MM.1S (cell line): ENCODE results near the gene PRTG.

Source experiments
- DNase-seq: peaks from one replicate; pipeline ENCODE4 v3.0.0-alpha.2; 2015
- H2AFZ ChIP-seq: fragments of 300-600 bp; sonication (generic); 2 replicates; pipeline ENCODE4 v1.6.0; 2016; ENCODE audit warnings: antibody characterized with exemption, low read length
- H3F3A ChIP-seq: fragments of 300-600 bp; sonication (generic); 2 replicates; pipeline ENCODE4 v1.6.1; 2016; ENCODE audit warnings: mild to moderate bottlenecking, antibody characterized with exemption, low read length, moderate library complexity, mixed read lengths; ENCODE audit not compliant: insufficient read depth
- H3K27ac ChIP-seq: fragments of 300-600 bp; sonication (generic); 2 replicates; pipeline ENCODE4 v1.5.1; 2016; ENCODE audit warnings: mild to moderate bottlenecking, low read length
- H3K27me3 ChIP-seq: fragments of 300-600 bp; sonication (generic); replicated peaks from 2 replicates; pipeline ENCODE4 v1.6.0; 2016; ENCODE audit warnings: low read length; ENCODE audit not compliant: insufficient read depth
- H3K36me3 ChIP-seq: fragments of 300-600 bp; sonication (generic); replicated peaks from 2 replicates; pipeline ENCODE4 v1.6.1; 2016; ENCODE audit warnings: mild to moderate bottlenecking, low read length, mixed read lengths; ENCODE audit not compliant: insufficient read depth
- H3K4me1 ChIP-seq: fragments of 300-600 bp; sonication (generic); 2 replicates; pipeline ENCODE4 v1.6.1; 2016; ENCODE audit warnings: low read length, mixed read lengths
- H3K4me2 ChIP-seq: fragments of 300-600 bp; sonication (generic); 2 replicates; pipeline ENCODE4 v1.6.0; 2016; ENCODE audit warnings: low read depth, low read length
- H3K4me3 ChIP-seq: fragments of 300-600 bp; sonication (generic); 2 replicates; pipeline ENCODE4 v1.5.1; 2016; ENCODE audit warnings: low read length, mixed read lengths
- H3K79me2 ChIP-seq: fragments of 300-600 bp; sonication (generic); 2 replicates; pipeline ENCODE4 v1.6.1; 2016; ENCODE audit warnings: mixed run types, low read length, mixed read lengths
- H3K9ac ChIP-seq: fragments of 300-600 bp; sonication (generic); 2 replicates; pipeline ENCODE4 v1.6.1; 2016; ENCODE audit warnings: low read length, mixed read lengths
- H3K9me2 ChIP-seq: fragments of 300-600 bp; sonication (generic); replicated peaks from 2 replicates; pipeline ENCODE4 v1.6.1; 2016; ENCODE audit warnings: mild to moderate bottlenecking, low read length, mixed read lengths; ENCODE audit not compliant: insufficient read depth
- H3K9me3 ChIP-seq: fragments of 300-600 bp; sonication (generic); replicated peaks from 2 replicates; pipeline ENCODE4 v1.6.1; 2016; ENCODE audit warnings: mild to moderate bottlenecking, low read length, mixed read lengths; ENCODE audit not compliant: insufficient read depth
- H4K20me1 ChIP-seq: fragments of 300-600 bp; sonication (generic); 2 replicates; pipeline ENCODE4 v1.6.1; 2016; ENCODE audit warnings: mild to moderate bottlenecking, low read length, moderate library complexity, mixed read lengths; ENCODE audit not compliant: insufficient read depth
- EZH2 ChIP-seq: fragments of 300-600 bp; sonication (generic); optimal IDR thresholded peaks from 2 replicates; pipeline ENCODE3; 2017; ENCODE audit warnings: low read depth, mild to moderate bottlenecking, antibody characterized with exemption, low read length, mixed read lengths
- EZH2phosphoT487 ChIP-seq: fragments of 300-600 bp; sonication (generic); IDR thresholded peaks from 2 replicates; pipeline ENCODE4 v1.6.1; 2018; ENCODE audit warnings: antibody characterized with exemption, low read length
- TF ChIP-seq, protein P1 (sequence below): fragments of 300-600 bp; sonication (generic); IDR thresholded peaks from 2 replicates; pipeline ENCODE4 v1.5.1; 2016; ENCODE audit warnings: antibody characterized with exemption, low read length, mixed read lengths

The PRTG gene

DNA sequence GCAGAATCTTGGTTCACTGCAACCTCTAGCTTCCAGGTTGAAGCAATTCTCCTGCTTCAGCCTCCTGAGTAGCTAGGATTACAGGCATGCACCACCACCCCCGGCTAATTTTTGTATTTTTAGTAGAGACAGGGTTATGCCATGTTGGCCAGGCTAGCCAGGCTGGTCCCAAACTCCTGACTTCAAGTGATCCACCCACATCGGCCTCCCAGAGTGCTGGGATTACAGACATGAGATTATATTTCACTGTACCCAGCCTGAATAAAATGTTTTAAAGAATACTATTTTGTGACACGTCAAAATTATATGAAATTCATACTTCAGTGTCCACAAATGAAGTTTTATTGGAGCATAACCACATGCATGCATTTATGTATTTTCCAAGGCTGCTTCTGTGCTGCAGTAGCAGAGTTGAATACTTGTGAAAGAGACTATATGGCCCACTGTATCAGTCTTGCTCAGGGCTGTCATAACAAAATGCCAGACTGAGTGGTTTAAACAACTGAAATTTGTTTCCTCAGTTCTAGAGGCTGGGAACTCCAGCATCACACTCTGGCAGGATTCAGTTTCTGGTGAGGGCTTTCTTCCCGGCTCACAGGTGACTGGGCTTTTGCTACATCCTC lies 77.2 kb downstream of the PRTG start:
- no peak overlapping the region for H2AFZ ChIP-seq
- no peak for DNase-seq
- no peak overlapping the region for H3K27ac ChIP-seq
- H3K36me3 ChIP-seq, result no peaks in the 10 kb centered on the region
- no peaks in the 10 kb centered on the region for H3K27me3 ChIP-seq
- H3K9me2 ChIP-seq, result no peaks in the 10 kb centered on the region
- H3F3A ChIP-seq, result no peaks in the 10 kb centered on the region
- TF ChIP-seq EZH2phosphoT487 (no peak), EZH2 (no peak)
- TF ChIP-seq, protein P1, sequence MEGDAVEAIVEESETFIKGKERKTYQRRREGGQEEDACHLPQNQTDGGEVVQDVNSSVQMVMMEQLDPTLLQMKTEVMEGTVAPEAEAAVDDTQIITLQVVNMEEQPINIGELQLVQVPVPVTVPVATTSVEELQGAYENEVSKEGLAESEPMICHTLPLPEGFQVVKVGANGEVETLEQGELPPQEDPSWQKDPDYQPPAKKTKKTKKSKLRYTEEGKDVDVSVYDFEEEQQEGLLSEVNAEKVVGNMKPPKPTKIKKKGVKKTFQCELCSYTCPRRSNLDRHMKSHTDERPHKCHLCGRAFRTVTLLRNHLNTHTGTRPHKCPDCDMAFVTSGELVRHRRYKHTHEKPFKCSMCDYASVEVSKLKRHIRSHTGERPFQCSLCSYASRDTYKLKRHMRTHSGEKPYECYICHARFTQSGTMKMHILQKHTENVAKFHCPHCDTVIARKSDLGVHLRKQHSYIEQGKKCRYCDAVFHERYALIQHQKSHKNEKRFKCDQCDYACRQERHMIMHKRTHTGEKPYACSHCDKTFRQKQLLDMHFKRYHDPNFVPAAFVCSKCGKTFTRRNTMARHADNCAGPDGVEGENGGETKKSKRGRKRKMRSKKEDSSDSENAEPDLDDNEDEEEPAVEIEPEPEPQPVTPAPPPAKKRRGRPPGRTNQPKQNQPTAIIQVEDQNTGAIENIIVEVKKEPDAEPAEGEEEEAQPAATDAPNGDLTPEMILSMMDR, result no peak
- no peaks in the 10 kb centered on the region for H3K4me1 ChIP-seq
- H3K79me2 ChIP-seq, result no peaks in the 10 kb centered on the region
- no peaks in the 10 kb centered on the region for H4K20me1 ChIP-seq
- no peak overlapping the region for H3K4me2 ChIP-seq
- no peaks in the 10 kb centered on the region for H3K9me3 ChIP-seq
- H3K9ac ChIP-seq, result no peak overlapping the region
- no peak overlapping the region for H3K4me3 ChIP-seq

DNA sequence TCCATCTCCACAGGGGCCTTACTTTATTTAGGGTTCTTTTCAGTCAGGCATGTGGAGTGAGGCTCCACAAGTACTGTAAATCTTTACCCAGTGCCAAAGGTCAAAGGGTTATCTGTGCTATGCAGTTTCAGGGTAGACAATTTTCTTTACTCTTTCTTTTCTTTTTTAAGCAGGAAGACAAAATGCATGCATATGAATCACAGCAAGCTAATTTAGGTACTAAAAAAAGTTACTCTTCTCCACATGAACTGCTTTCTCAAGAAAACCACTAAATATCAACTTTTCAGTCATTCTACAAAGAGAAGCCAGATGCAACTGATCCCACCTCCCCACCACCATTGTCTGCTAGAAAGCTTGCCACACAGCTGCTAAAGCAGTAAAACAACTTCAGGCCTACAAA lies 81.5 kb downstream of the PRTG start:
- no peak overlapping the region for H3K4me3 ChIP-seq
- no peaks in the 10 kb centered on the region for H3K9me2 ChIP-seq
- H3K36me3 ChIP-seq, result no peaks in the 10 kb centered on the region
- H2AFZ ChIP-seq, result no peak overlapping the region
- H3K27ac ChIP-seq, result no peak overlapping the region
- H3F3A ChIP-seq, result no peaks in the 10 kb centered on the region
- H3K4me2 ChIP-seq, result no peak overlapping the region
- no peak overlapping the region for H3K9ac ChIP-seq
- DNase-seq, result peak; percentile 6
- H3K4me1 ChIP-seq, result no peaks in the 10 kb centered on the region
- H3K79me2 ChIP-seq, result no peaks in the 10 kb centered on the region
- no peaks in the 10 kb centered on the region for H3K27me3 ChIP-seq
- H4K20me1 ChIP-seq, result no peaks in the 10 kb centered on the region
- no peak for TF ChIP-seq EZH2phosphoT487
- TF ChIP-seq, protein P1, result no peak
- TF ChIP-seq EZH2, result no peak
- H3K9me3 ChIP-seq, result no peaks in the 10 kb centered on the region

DNA sequence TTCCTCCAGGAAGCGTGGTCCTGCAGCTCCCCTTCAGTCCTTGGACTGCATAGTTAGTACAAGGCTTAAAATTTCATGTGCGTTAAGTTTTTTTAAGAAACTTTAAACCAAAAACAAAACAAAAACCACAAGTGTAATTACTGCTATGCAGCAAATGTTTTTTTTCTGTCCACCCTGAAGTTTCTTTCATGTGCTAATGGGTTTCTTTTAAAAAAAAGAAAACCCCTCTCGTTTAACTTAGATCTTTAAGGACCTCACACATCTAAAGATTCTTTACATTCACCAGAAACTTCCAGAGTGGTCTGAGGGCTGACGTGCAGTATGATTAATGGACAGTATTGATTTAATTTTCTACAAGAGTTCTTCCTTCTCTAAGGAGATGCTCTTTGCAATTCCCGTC lies 82.8 kb downstream of the PRTG start:
- TF ChIP-seq, protein P1, result no peak
- TF ChIP-seq EZH2phosphoT487, result no peak
- no peak for TF ChIP-seq EZH2
- Histone ChIP-seq H3K27ac (no peak overlapping the region), H3K36me3 (no peaks in the 10 kb centered on the region), H4K20me1 (no peaks in the 10 kb centered on the region), H2AFZ (no peak overlapping the region), H3K4me3 (no peak overlapping the region), H3F3A (no peaks in the 10 kb centered on the region), H3K4me2 (no peak overlapping the region), H3K27me3 (no peaks in the 10 kb centered on the region), H3K4me1 (no peaks in the 10 kb centered on the region), H3K9ac (no peak overlapping the region), H3K9me3 (no peaks in the 10 kb centered on the region), H3K9me2 (no peaks in the 10 kb centered on the region), H3K79me2 (no peaks in the 10 kb centered on the region)
- DNase-seq, result no peak
